HG02973 (cell line): ENCODE results near the gene PLCB1.
A peak's percentile ranks its signal among the peaks of the same experiment; 100 is the strongest.
"Not testable (repeated sequence)": the region's sequence is repeated elsewhere in the genome, so short reads cannot be mapped to it uniquely, and the experiment has no call there.

ENCODE experiments used
- ATAC-seq: cut with Tn5 transposase; IDR thresholded peaks from one replicate; pipeline ENCODE4 v1.9.1; 2021; ENCODE audit warnings: moderate library complexity; ENCODE audit not compliant: unreplicated experiment

Gene PLCB1

GRCh38 chr20:8853211-8853610 is 721.1 kb downstream of the PLCB1 start:
- not testable (repeated sequence) for ATAC-seq

DNA sequence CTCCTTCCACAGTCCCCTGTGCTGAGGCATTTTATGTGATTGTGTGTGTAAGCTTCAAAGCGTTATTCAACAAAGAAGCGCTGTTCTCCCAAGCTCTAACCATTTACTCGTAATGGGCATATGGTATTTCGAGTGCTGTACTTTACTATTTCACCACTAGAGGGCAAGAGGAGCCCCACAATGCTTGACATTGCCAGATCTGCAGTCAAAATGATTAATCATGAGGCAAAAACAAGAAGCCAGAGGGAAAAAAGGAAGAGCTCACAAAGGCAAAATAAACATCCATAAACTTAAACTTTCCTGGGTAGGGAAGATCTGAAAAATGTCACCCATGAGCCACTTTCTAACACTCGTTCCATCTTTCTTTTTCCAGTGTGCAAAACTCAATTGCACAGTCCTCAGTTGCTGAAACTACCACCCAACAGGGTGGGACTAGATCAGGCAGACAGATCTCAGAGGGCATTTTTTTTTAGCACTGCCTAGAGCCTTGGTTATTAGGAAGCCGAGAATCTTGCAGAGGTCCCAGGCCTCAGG is 721.8 kb downstream of the PLCB1 start:
- ATAC-seq = peak; percentile 89

DNA sequence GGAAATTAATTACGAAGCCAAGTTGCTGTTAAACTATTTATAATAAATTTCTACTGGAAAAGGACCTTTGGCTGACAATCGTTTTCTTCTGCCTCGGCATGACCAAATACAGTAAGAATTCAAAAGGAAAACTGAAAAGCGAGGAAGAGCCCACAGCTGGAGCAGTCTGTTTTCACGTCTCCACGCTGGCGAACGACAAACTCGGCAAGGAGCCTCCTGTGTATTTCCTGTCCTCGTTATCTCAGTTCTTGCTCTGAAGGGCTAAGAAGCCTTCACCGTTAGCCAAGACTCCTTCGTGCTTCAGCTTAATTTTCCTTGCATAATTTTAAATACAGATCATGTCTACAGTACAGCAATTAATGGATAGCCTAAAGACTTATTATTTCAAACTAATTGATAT is 722.5 kb downstream of the PLCB1 start:
- no peak for ATAC-seq

GRCh38 chr20:8855315-8855714 is 723.2 kb downstream of the PLCB1 start:
- ATAC-seq = no peak

DNA sequence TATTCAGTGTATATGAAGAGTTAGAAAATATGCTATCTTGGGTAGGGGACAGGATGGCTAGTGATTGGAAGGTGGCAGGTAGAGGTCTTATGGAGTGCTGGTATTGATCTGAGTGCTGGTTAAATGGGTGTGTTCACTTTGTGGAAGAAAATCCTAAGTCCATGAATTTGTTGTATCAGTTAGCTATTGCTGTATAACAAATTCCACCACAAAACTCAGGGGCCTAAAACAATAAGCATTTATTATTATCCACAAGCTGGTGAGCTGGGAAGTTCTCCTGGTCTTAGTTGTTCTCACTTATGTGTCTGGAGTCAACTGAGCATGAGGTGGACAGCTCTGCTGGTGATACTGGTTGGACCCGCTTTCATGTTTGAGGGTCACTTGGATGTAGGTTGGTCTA is 724.6 kb downstream of the PLCB1 start:
- ATAC-seq = no peak

DNA sequence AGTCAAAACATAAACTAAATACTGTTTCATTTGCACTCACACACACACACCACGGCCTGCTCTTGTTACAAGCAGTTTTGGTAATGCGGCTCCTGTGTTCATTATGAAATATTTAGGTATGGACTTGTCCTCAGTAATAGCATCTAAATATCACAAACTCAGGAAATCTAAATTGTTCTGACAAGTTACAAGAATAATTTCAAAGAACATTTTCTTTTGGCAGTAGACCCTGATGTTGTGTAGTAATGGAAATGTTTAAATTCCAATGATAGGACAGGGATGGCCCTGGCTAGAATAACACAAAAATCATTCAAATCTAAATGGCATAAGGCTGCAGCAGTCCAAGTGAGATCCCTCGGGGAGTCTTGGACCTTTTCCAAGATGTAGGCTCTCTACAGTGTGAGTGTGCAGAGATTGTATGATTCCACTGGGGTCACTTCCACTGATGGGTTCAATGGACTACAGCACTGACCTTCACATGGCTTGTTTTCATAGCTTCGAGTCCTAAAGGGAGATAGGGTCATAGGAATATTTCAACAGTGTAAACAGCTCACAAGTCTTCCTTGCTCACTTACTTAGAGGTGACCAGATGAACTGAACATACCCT is 726.2 kb downstream of the PLCB1 start:
- ATAC-seq = no peak

DNA sequence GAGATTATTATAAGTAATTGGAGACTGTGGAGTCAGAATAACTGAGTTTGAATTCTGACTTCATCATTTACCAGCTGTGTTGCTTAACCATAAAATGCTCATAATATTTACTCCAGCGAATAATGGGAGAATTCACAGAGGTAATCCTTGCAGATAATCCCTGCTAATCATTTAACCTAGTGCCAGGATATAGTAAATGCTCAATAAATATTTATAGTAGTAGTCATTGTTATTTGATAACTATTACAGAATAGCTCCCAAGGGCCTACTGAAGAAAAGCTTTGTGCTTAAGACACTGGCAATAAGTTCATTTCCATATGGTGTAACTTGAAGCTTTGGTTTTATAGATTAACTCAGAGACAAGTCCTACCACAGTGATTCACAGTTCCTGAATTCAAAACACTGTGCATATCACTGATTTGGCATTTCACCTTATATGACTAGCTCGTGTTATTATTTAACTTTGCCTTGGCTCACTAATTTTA is 728.0 kb downstream of the PLCB1 start:
- ATAC-seq = peak; percentile 66

- ATAC-seq = no peak
Measured at GRCh38 chr20:8862092-8862491, 730.0 kb downstream of the PLCB1 start.

- no peak for ATAC-seq
Measured at GRCh38 chr20:8865636-8866035, 733.6 kb downstream of the PLCB1 start.

DNA sequence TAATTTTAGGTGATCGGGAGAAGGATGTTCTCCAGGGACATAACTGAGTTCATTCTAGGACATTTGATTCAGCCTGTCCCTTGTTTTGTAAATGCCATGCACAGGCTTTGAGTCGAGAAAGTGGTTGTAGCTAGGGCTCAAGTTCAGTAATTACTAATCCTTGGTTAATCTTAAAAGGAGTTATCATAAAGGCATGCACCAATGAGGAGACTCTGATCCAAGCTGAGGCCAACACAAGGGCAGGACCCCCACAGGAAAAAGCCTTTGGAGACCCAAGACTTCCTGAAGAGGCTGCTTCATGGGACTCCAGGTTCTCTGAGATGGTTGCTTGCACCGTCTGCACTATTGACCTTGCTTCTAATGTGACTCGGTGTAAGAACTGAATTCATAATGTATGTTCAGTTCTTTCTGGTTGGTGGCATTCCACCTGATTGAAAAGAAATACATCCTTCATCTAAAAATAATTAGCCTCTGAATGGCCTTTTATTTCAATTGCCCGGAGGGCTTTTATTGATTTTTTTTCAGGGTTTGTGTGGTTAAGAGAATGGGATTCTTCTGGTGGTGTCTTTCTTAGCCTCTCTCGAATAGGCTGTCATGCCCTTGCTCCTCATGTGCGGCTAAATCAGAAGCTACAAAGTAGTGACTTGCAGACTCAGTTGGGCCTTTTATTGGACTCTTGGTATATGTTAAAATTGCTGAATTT is 735.1 kb downstream of the PLCB1 start:
- no peak for ATAC-seq

GRCh38 chr20:8870652-8871051 is 738.6 kb downstream of the PLCB1 start:
- no peak for ATAC-seq

GRCh38 chr20:8874437-8874836 is 742.4 kb downstream of the PLCB1 start:
- ATAC-seq = no peak

GRCh38 chr20:8875586-8875985 is 743.5 kb downstream of the PLCB1 start:
- ATAC-seq = no peak

GRCh38 chr20:8876366-8876765 is 744.3 kb downstream of the PLCB1 start:
- ATAC-seq = no peak

DNA sequence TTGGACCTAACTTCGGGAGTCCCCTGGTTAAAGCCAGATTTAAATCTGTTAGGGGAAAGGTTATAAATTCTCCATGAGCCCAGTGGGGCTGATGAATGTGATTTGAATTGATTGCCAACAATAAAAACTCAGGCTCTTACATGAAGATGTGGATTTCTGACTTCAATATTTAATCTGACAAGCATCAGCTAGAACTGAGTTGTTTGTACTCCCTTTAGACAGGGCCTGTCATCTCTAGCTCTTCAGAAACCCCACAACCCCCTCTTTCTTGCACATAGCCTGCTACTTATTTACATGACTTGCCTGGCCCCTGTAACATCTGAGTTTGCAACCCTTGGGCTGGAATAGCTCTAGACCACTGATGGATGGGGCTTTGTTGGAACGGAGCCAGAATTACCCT is 745.2 kb downstream of the PLCB1 start:
- ATAC-seq = no peak

DNA sequence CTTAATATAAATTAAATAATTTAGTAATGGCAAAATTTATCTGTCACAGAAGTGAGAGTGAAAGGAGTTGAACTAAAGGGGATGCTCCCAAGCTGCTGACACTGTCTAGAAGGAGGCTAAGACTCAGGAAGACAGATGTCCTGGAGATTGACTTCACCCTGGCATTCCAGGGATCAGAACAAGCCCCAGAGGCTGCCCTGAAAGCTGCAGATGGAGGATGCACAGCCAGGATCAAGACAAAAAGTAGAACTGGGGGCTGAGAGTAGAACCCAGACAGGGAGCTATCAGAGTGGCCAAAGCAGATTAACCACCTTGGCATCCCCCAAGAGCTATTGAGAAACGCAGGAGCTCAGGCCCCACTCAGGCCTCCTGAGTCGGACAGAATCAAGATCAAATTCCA is 747.6 kb downstream of the PLCB1 start:
- no peak for ATAC-seq

DNA sequence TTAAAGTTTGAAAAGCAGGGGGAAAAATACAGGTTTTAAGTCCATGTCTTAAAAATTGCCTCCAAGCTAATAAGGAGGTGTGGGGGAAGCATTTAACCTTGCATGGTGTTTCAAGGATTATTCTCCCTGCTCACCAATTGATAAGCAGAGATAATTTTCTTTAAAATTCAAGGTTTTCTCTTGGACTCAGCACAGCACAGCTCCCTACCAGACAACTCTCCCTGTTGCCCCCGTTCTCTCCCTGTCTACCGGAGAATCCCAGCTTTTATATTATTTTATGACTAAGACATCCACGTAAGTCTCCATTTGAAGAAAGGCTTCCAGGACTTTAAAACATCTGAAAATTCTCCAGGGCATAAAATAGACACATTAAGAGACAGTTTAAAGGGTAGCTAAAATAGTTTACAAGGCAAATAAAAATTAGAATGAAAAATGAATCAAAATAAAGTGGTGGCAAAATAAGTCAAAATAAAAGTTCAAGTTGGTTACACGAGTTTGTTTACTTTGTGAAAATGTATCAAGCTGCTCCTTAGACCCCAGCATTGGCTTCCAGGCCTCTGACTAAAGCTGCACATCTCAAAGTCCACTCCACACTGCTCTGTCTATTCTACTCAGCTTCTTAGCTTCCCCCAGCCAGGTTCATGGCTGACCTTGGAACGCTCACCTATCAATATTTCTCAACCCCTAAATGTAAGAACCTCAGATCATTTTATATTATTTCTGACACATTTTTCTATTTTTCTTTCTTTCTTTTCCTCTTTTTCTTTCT is 748.2 kb downstream of the PLCB1 start:
- no peak for ATAC-seq

- no peak for ATAC-seq
Measured at GRCh38 chr20:8891039-8891438, 759.0 kb downstream of the PLCB1 start.

GRCh38 chr20:8895472-8895871 is 763.4 kb downstream of the PLCB1 start:
- no peak for ATAC-seq

DNA sequence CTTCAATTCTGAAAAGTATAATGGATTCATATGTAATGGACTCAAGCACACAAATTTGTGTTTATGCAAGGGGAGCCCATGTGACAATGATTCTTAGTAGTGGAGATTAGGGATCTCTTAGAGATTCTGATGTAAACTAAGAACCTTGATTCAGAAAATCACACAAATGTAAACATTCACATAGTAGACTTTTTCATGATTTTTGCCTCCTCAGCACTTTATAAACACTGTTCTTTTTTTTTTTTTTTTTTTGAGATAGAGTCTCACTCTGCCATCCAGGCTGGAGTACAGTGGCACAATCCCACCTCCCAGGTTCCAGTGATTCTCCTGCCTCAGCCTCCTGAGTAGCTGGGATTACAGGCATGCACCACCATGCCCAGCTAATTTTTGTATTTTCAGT is 766.8 kb downstream of the PLCB1 start:
- ATAC-seq = no peak

- no peak for ATAC-seq
Measured at GRCh38 chr20:8901237-8902025, 769.4 kb downstream of the PLCB1 start.
